GM21737 (cell line): ENCODE results near the gene PITHD1.
"Not testable (repeated sequence)": the region's sequence is repeated elsewhere in the genome, so short reads cannot be mapped to it uniquely, and the experiment has no call there.

Experiments
- ATAC-seq: cut with Tn5 transposase; IDR thresholded peaks from one replicate; pipeline ENCODE4 v1.9.1; 2021; ENCODE audit warnings: mild to moderate bottlenecking, moderate library complexity; ENCODE audit not compliant: unreplicated experiment

PITHD1 gene

DNA sequence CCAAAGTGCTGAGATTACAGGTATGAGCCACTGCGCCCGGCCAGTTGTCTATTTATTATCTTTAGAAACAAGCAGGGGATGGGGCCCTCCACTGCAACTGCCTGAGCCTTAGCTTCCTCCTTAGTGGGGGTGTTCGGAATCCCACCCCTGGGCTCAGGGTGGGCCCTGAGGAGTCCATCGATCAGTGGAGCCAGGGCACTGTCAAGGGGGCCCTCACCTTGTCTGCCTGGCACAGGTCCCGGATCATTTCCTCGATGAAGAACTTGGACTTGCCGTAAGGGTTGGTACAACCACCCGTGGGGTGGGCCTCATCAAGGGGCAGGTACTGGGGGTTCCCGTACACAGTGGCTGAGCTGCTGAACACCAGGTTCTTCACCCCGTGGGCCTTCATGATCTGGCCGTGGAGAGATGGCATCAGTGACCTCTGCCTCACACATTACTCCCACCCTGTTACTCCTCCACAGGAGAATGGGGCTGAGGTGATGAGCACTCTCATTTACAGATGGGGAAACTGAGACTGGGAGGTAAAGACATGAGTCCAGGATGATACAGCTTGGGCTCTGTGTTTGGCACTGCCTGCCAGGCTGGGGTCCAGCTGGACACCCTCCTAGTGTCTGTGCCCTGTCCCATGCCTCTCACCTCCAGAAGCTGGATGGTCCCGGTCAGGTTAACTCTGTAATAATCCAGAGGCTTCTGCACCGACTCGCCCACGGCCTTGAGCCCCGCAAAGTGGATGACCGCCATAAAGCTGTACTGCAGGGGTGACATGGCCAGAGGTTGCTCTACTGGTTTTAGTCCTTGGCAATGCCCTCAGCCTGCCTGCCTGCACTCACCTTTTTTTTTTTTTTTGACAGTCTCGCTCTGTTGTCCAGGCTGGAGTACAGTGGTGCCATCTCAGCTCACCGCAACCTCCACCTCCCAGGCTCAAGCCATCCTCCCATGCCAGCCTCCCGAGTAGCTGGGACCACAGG, 19.5 kb downstream of the PITHD1 start:
- ATAC-seq = no peak

- ATAC-seq = no peak
These were observed 20.5 kb downstream of the PITHD1 start for GRCh38 chr1:23798662-23799142.

GRCh38 chr1:23799255-23799569, 21.0 kb downstream of the PITHD1 start:
- ATAC-seq = no peak

DNA sequence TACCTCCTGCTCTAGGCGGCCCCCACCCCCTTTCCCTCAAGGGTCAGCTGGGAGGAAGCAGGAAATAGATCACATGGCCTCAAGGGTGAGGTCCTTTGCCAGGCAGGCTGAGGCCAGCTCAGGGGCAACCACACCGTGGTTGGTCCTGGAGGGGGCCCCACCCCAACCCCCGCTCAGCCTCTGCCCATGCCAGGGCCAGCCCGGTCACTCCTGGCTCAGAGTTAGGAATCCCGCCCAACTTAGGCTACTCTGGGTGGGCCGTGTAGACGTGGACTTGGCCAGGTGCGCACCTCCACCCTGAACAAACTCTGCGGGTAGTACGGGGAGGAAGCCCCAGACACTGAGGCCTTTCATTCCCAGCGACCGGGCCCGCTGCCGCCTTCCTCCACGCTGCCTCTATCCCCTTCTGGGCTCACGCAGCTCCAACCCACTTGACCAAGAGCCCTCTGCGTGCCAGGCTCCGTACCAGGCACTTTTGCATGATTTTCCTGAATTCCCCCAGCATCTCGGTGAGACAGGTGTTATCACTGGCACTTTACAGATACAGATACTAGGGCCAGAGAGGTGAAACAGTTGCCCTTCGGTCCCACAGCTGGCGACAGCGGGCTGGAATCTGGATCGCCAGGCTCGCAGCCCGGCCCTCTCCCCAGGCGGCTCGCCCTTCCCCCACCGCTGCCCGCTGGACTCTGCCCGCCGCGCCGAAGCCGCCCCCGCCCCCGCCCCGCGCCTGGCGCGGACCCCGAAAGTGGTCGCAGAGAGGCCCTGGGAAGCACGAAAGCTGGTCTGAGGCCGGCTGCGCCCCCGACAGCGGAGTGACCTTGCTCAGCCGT, 21.6 kb downstream of the PITHD1 start:
- ATAC-seq = peak; percentile 3

DNA sequence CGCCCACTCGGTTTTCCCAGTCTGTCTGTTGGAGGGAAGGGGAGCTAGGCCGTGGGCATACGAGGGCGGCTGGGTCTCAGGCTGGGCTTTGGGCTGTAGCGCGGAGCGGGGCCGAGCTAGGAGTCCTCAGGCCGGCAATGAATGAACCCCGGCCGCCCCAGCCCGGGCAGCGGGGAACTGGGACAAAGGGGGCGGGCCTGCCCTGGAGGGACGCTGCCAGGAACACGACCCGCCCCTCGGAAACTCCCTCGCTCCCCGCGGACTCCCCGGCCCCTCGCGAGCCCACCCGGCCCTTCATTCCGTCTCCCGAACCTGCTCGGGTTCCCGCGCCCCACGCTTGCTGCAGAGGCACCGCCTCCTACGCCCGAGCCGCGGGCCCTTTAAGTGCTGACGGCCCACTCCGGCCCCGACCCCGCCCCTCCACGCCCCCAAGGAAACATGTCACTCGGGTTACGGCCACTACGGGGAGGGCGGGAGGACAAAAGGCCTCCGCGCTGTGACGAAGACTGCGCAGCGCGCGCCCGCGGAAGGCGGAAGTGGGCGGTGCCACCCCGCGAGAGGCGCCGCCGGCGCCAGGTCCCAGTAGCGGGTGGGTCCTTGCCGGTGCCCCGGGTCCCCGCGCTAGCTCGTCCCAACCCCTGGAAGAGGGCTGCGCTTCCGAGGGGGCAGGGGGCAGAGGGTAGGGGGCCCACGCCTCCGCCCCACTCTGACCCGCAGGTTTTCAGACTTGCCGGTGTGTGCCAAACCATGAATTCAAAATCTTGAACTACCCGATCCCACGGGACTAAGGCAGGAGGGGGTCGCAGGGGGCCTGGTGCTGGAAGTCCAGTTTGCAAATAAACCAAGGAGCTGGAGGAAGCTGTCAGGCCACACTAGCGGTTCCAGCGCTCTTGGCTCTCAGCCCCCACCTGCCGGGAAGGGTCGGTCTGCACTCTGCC, 22.5 kb downstream of the PITHD1 start, which contains the start of gene GALE:
Gene GALE, minus strand, starts transcription at position 355 of the 938 bp plus-strand sequence. CDS start 1,747 bp downstream, outside the sequence.
- peak; percentile 72 for ATAC-seq

DNA sequence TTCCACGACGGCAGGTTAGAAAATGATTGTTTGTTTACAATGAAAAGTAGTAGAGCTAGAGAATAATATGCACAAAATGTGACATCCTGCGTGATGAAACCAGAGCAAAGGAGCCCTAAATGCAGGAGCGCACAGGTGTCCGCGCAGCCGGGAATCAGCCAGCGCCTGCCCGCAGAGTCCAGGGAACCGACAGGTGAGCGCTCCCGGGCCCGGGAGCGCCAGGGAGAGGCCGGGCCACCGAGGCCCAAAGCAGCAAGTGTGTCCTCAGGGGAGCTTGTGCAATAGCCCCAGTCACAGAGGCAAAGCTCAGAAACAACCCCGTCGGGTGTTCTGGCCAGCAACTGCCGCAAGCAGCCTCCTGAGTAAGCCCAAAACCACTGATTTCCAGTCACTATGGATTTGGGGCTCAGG, 23.1 kb downstream of the PITHD1 start:
- ATAC-seq = no peak

- no peak for ATAC-seq
These were observed 23.7 kb downstream of the PITHD1 start for GRCh38 chr1:23801876-23802275.

- ATAC-seq = not testable (repeated sequence)
These were observed 24.7 kb downstream of the PITHD1 start for GRCh38 chr1:23802809-23803342.

DNA sequence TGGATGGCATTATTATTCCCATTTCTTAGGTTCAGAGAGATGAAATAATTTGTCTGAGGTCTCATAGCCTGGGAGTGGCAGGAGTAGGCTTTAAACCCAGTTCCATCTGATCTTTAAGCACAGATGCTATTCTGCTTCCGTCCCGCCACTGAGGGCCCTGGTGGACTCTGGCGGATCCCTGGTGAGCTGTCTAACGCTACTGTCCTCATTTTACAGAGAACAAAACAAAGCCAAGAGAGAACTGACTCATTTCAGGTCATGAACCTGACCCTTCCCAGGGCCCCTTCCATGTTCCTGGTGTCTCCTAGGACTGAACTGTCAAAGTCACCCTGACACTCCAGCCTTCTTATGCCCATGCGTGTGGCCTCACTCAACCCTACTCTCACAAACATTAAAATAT, 25.5 kb downstream of the PITHD1 start:
- no peak for ATAC-seq

GRCh38 chr1:23804183-23804835, 26.1 kb downstream of the PITHD1 start:
- no peak for ATAC-seq

DNA sequence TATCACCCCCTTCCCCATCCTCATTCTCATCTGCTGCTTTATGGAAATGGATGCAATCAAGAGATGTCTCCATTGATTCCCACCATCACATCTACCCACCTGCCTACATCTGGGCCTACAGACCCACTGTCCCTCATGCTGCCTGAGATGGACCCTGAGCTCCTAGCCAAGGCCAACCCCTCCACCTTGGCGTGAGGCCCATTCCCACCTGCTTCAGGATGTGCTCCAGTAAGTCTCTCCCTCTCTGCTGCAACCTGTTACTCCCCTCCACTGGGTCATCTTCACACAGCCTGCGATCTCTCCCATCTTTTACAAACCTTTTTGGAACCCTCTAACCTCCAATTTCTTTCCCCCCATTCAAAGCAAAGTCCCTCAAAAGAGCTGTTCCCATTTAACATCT, 26.8 kb downstream of the PITHD1 start:
- ATAC-seq = no peak

DNA sequence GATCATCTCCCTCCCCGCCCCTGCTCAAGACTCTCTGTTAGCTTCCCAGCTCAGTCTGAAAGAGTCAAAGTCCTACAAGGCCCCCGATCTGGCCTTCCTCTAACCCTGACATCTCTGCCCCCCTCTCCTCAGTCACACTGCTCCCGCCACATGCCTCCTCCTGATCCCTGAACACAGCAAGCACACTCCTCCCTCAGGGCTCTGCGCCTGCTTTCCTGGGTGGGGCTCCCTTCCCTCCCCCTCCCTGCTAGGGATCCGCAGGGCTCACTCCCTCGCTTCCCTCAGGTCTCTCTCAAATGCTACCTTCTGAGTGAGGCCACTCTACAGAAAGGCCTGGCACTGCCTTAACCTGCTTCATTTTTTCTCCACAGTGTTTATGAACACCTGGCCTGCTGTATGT, 28.1 kb downstream of the PITHD1 start:
- ATAC-seq = no peak

DNA sequence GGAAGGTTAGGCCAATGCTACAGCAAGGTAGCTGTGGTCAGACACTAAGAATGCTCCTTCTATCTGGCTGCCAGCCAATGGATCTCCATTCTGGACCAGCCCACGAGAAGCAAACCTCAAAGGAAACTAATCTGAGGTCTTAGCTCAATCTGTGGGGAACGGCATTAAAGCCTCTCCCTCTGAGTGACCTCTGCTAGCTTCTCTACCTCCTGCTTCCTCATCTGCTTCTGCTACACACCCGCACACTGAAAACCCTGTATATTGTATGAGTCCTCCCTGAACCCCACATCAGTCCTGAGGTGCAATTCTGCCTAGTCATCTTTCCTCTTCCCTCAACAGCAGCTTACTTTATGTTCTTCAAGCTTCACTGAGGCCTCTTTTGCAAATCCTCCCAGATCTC, 29.2 kb downstream of the PITHD1 start:
- no peak for ATAC-seq

- no peak for ATAC-seq
These were observed 31.5 kb downstream of the PITHD1 start for GRCh38 chr1:23809751-23810171.

- ATAC-seq = no peak
These were observed 32.8 kb downstream of the PITHD1 start for GRCh38 chr1:23810818-23811540.

DNA sequence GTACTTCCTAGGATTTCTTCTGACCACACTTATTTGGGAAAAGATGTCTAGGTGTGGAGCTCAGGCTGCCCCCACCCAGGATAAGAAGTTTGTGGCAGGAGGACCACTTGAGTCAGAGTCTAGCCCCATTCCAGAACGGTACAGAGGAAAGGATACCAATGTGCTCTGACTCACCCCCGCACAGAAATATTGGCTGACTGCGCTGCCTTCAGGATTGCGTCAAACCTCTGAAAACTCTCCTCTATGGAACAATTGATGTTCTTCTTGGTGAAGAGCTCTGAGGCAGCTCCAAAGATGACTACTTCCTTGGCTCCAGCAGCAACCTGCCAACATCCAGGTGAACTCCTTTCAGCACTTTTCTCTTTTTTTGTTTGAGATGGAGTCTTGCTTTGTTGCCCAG, 35.8 kb downstream of the PITHD1 start:
- ATAC-seq = no peak

GRCh38 chr1:23816361-23816760, 38.1 kb downstream of the PITHD1 start:
- no peak for ATAC-seq

- no peak for ATAC-seq
These were observed 38.7 kb downstream of the PITHD1 start for GRCh38 chr1:23816906-23817305.

GRCh38 chr1:23817633-23818032, 39.4 kb downstream of the PITHD1 start:
- no peak for ATAC-seq
